ENCODE data around the gene NSG2.
A peak's percentile ranks its signal among the peaks of the same experiment; 100 is the strongest.

Gene NSG2

GRCh38 chr5:174045470-174046025 is at the start of gene NSG2:
Gene NSG2 (plus strand): TSS chr5:174045706. CDS start chr5:174046756, 1,050 bp downstream.
- peak; percentile 84 for DNase-seq

- no peak for DNase-seq
Observed at GRCh38 chr5:173997331-173997730, 48.2 kb upstream of the NSG2 start.

- DNase-seq: no peak
Observed at GRCh38 chr5:173998531-173998930, 47.0 kb upstream of the NSG2 start.

- DNase-seq: no peak
Observed at GRCh38 chr5:174000076-174000475, 45.4 kb upstream of the NSG2 start.

GRCh38 chr5:174003795-174004194 is 41.7 kb upstream of the NSG2 start:
- no peak for DNase-seq

- DNase-seq: no peak
Observed at GRCh38 chr5:174008922-174009321, 36.6 kb upstream of the NSG2 start.

GRCh38 chr5:174010365-174010764 is 35.1 kb upstream of the NSG2 start:
- DNase-seq: no peak

- DNase-seq: no peak
Observed at GRCh38 chr5:174011441-174011840, 34.1 kb upstream of the NSG2 start.

GRCh38 chr5:174020069-174020927 is 25.2 kb upstream of the NSG2 start:
- DNase-seq: peak; percentile 4

- DNase-seq: no peak
Observed at GRCh38 chr5:174020928-174021304, 24.6 kb upstream of the NSG2 start.

GRCh38 chr5:174022384-174023095 is 23.0 kb upstream of the NSG2 start:
- DNase-seq: no peak

- no peak for DNase-seq
Observed at GRCh38 chr5:174030286-174030685, 15.2 kb upstream of the NSG2 start.

GRCh38 chr5:174044466-174045254 is 846 bp upstream of the NSG2 start:
- DNase-seq: no peak

GRCh38 chr5:174046558-174046957 is 1.1 kb downstream of the NSG2 start:
- no peak for DNase-seq

GRCh38 chr5:174047472-174048099 is 2.1 kb downstream of the NSG2 start:
- no peak for DNase-seq

- DNase-seq: no peak
Observed at GRCh38 chr5:174052636-174053035, 7.1 kb downstream of the NSG2 start.

- no peak for DNase-seq
Observed at GRCh38 chr5:174053905-174054304, 8.4 kb downstream of the NSG2 start.

- no peak for DNase-seq
Observed at GRCh38 chr5:174056064-174056847, 10.8 kb downstream of the NSG2 start.

GRCh38 chr5:174057206-174057605 is 11.7 kb downstream of the NSG2 start:
- DNase-seq: no peak

GRCh38 chr5:174058433-174059122 is 13.1 kb downstream of the NSG2 start:
- DNase-seq: no peak

- DNase-seq: no peak
Observed at GRCh38 chr5:174059247-174059646, 13.7 kb downstream of the NSG2 start.
